Natural killer cell (primary cell): ENCODE results near the gene UBE4A. TPM values are rescaled to one million over a fixed set of nuclear protein-coding genes. Genes with fewer than 3 reads are reported as not detected.

Experiments used
- ATAC-seq, 3 donors: fragments of 150-1000 bp in 2 of 3; fragments of 200-7000 bp in 1 of 3; cut with Tn5 transposase; 1 replicate in 1 of 3; 2 replicates in 2 of 3; pipeline ENCODE4 v1.10.0; 2021; ENCODE audit warnings: mild to moderate bottlenecking in 2 of 3, moderate library complexity in 2 of 3
- DNase-seq, 2 donors: peaks; one replicate each; pipeline versions ENCODE4 v3.0.0 to v3.0.0-alpha.2; 2013 to 2021; ENCODE audit warnings: mixed read lengths in 1 of 2
- H3K27ac ChIP-seq: one replicate; pipeline ENCODE4 v1.5.1; 2013; ENCODE audit warnings: mild to moderate bottlenecking, low read length
- H3K27me3 ChIP-seq: one replicate; pipeline ENCODE4 v1.6.1; 2013; ENCODE audit warnings: low read length; ENCODE audit not compliant: control insufficient read depth, insufficient read depth
- H3K36me3 ChIP-seq: one replicate; pipeline ENCODE4 v1.6.1; 2013; ENCODE audit warnings: low read length; ENCODE audit not compliant: control insufficient read depth, insufficient read depth
- H3K4me1 ChIP-seq: one replicate; pipeline ENCODE4 v1.6.1; 2013; ENCODE audit warnings: low read length; ENCODE audit not compliant: control insufficient read depth, insufficient read depth
- H3K4me3 ChIP-seq: one replicate; pipeline ENCODE4 v1.5.1; 2013; ENCODE audit warnings: low read length
- H3K9me3 ChIP-seq: one replicate; pipeline ENCODE4 v1.6.1; 2013; ENCODE audit warnings: low read length; ENCODE audit not compliant: control insufficient read depth, insufficient read depth
- H3K27ac Mint-ChIP-seq, 2 donors: one replicate each; pipeline ENCODE4 v1.8.0; 2022; ENCODE audit warnings: mild to moderate bottlenecking in 2 of 2, mixed read lengths in 2 of 2, moderate library complexity in 1 of 2
- H3K27me3 Mint-ChIP-seq, 2 donors: one replicate each; pipeline ENCODE4 v1.8.0; 2022; ENCODE audit warnings: low read depth in 2 of 2, mixed read lengths in 2 of 2
- H3K36me3 Mint-ChIP-seq: one replicate; pipeline ENCODE4 v1.8.0; 2022; ENCODE audit warnings: mixed read lengths
- H3K4me1 Mint-ChIP-seq, 2 donors: one replicate each; pipeline ENCODE4 v1.8.0; 2022; ENCODE audit warnings: mixed read lengths in 2 of 2
- H3K4me3 Mint-ChIP-seq: one replicate; pipeline ENCODE4 v1.8.0; 2022; ENCODE audit warnings: mild to moderate bottlenecking, moderate library complexity, mixed read lengths
- H3K9me3 Mint-ChIP-seq, 2 donors: one replicate each; pipeline ENCODE4 v1.8.0; 2022; ENCODE audit warnings: mixed read lengths in 2 of 2
- CTCF ChIP-seq: fragments of 200-600 bp; IDR thresholded peaks from one replicate; pipeline ENCODE4 v1.8.0; 2022; ENCODE audit warnings: antibody characterized with exemption
- WGBS: methylation state at CpG from one replicate; pipeline ENCODE4 v1.1.7; 2013; ENCODE audit warnings: missing lambda C conversion rate; ENCODE audit not compliant: insufficient coverage; 5-methylcytosine and 5-hydroxymethylcytosine counted together
- intact Hi-C: fragments of 100-400 bp; cut with micrococcal nuclease; formaldehyde crosslinking; loops from one replicate; pipeline ENCODE4 v1.14.2; 2022
- total RNA-seq, 4 donors: library from RNA; stranded (reverse); fragments of 120-200 nt in 1 of 4; gene quantifications; one replicate each; pipeline versions ENCODE4 v1.2.3 to v1.2.4, GENCODE V29; 2013 to 2022

UBE4A gene
- total RNA-seq, 3 donors from 2014 or later (not counting 1 experiment from before 2014, with no cell fraction given), result 35.1 to 43.9 (median 37.0) TPM

GRCh38 chr11:118439646-118440045, 80.2 kb downstream of the UBE4A start:
- H3K27ac ChIP-seq, result peak overlapping the region; percentile 12
- no peak for ATAC-seq
- Mint-ChIP-seq H3K27ac (peak overlapping the region; percentile 94 to 98), H3K9me3 (no peaks in the 10 kb centered on the region), H3K36me3 (no peaks in the 10 kb centered on the region), H3K27me3 (no peaks in the 10 kb centered on the region), H3K4me3 (peak overlapping the region; percentile 37), H3K4me1 (peaks cover 84 to 86% of the 10 kb centered on the region in 2 donors)
- TF ChIP-seq CTCF, result no peak
- no peaks in the 10 kb centered on the region for H3K9me3 ChIP-seq
- no peak overlapping the region for H3K4me3 ChIP-seq
- intact Hi-C loops, result loop anchor here (2.0 kb wide), 1 partner anchor 49 kb away; no protein-coding TSS in a partner anchor
- H3K27me3 ChIP-seq, result no peaks in the 10 kb centered on the region
- H3K4me1 ChIP-seq, result peaks cover 24% of the 10 kb centered on the region
- DNase-seq, result peak in 1 of 2 donors; percentile 32
- H3K36me3 ChIP-seq, result peaks cover 4% of the 10 kb centered on the region

DNA sequence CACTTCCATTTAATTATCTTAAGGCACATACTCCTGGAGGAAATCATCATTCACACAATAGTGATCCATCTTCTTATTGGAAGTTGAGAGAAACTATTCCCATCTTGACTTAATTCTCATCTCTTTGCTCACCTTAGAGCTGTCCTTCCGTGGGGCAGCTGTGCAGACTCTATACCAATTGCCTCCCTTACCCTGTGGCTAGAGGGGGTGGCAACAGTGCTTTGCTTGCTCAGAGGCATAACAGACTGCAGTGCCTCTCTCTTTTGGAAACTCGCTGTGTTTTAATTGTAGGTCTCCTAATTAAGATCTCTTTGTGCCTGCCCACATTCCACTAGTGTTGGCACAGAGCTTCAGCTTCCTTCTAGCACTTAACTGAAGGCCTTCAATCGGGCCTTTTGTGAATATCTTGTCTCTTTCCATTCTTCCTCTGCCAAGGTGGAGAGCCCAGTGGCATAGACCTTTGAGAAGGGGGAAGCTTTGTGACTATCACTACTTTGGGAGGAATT, 82.4 kb downstream of the UBE4A start:
- peaks cover 92 to 93% of the 10 kb centered on the region in 2 donors for H3K4me1 Mint-ChIP-seq
- DNase-seq (peak in 1 of 2 donors; percentile 25), ATAC-seq (no peak)
- H3K36me3 Mint-ChIP-seq, result no peaks in the 10 kb centered on the region
- WGBS, result 63% methylated on average over 3 of the region's 3 CpGs
- no peak overlapping the region for H3K27ac ChIP-seq
- H3K27me3 ChIP-seq, result no peaks in the 10 kb centered on the region
- H3K4me3 Mint-ChIP-seq, result no peak overlapping the region
- H3K36me3 ChIP-seq, result peaks cover 6% of the 10 kb centered on the region
- intact Hi-C loops, result no loop called here
- no peaks in the 10 kb centered on the region for H3K9me3 Mint-ChIP-seq
- H3K4me1 ChIP-seq, result peaks cover 19% of the 10 kb centered on the region
- H3K27ac Mint-ChIP-seq, result peak overlapping the region; percentile 56 to 98
- no peaks in the 10 kb centered on the region for H3K9me3 ChIP-seq
- H3K27me3 Mint-ChIP-seq, result no peaks in the 10 kb centered on the region
- TF ChIP-seq CTCF, result no peak
- H3K4me3 ChIP-seq, result no peak overlapping the region

GRCh38 chr11:118442301-118442700, 82.9 kb downstream of the UBE4A start:
- peaks cover 14% of the 10 kb centered on the region for H3K4me1 ChIP-seq
- Mint-ChIP-seq H3K27ac (peak overlapping the region; percentile 56 to 98), H3K9me3 (no peaks in the 10 kb centered on the region), H3K36me3 (no peaks in the 10 kb centered on the region), H3K27me3 (no peaks in the 10 kb centered on the region), H3K4me3 (no peak overlapping the region), H3K4me1 (peaks cover 94 to 95% of the 10 kb centered on the region in 2 donors)
- H3K36me3 ChIP-seq, result peaks cover 7% of the 10 kb centered on the region
- no peak for ATAC-seq
- no peak overlapping the region for H3K27ac ChIP-seq
- intact Hi-C loops, result no loop called here
- no peak for TF ChIP-seq CTCF
- H3K27me3 ChIP-seq, result no peaks in the 10 kb centered on the region
- no peaks in the 10 kb centered on the region for H3K9me3 ChIP-seq
- WGBS, result 66% methylated on average over 3 of the region's 3 CpGs
- DNase-seq, result no peak
- H3K4me3 ChIP-seq, result no peak overlapping the region
